Activated T-cell treated with anti-CD3 and anti-CD28 coated beads for 48 hours (primary cell): ENCODE data around the gene TMEM145.
"Not testable (repeated sequence)": the region's sequence is repeated elsewhere in the genome, so short reads cannot be mapped to it uniquely, and the experiment has no call there.

Experiments
- DNase-seq: peaks from one replicate; pipeline ENCODE4 v3.0.0-alpha.2; 2020; ENCODE audit warnings: low read depth

TMEM145 gene

DNA sequence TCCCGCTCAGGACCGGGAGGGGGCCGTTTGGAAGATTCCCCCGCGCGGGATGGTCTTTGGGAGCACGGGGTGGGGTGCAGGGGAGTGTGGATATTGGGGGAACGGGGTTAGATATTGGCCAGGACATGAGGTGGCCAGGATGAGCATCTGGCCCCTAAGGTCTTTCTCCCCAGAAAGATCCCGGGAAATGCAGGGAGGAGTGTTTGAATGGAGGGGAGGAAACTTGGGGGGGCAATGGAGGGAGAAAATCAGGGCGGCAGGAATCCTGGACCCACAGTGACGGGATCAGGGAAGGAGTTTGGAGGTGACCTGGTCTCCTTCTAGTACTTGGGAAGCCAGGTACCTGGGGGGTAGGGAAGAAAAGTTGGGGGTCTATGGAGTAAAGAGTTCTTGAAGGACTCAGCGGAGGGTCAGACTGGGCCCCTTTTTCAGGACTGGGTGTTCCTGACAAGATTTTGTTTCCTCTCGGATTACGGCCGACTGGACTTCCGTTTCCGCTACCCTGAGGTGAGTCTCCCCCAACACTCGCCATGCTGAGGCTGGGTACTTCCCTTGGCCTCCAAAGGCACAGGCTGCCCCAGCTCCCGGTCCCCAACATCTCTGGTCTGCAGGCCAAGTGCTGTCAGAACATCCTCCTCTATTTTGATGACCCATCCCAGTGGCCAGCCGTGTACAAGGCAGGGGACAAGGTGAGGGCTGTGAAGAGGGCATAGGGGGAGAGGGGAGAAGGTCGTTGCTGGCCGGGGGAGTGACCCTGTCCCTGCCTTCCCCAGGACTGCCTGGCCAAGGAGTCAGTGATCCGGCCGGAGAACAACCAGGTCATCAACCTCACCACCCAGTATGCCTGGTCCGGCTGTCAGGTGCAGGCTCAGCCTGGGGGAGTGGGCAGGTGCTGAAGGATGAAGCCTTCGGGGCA, 989 bp downstream of the TMEM145 start:
- DNase-seq: no peak

DNA sequence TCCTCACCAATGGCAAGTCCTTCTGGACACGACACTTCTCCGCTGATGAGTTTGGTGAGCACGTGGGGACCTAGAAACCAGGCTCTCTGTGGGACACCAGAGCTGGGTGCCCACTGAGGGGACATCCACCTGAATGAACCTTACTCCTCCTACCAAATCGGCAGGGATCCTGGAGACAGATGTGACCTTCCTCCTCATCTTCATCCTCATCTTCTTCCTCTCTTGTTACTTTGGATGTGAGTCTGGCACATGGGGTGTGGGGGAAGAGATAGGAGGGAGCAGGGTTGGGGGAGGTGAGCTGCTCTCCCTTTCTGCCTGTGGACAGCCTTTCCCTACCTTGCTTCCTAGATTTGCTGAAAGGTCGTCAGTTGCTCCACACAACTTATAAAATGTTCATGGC, 1.9 kb downstream of the TMEM145 start:
- no peak for DNase-seq

DNA sequence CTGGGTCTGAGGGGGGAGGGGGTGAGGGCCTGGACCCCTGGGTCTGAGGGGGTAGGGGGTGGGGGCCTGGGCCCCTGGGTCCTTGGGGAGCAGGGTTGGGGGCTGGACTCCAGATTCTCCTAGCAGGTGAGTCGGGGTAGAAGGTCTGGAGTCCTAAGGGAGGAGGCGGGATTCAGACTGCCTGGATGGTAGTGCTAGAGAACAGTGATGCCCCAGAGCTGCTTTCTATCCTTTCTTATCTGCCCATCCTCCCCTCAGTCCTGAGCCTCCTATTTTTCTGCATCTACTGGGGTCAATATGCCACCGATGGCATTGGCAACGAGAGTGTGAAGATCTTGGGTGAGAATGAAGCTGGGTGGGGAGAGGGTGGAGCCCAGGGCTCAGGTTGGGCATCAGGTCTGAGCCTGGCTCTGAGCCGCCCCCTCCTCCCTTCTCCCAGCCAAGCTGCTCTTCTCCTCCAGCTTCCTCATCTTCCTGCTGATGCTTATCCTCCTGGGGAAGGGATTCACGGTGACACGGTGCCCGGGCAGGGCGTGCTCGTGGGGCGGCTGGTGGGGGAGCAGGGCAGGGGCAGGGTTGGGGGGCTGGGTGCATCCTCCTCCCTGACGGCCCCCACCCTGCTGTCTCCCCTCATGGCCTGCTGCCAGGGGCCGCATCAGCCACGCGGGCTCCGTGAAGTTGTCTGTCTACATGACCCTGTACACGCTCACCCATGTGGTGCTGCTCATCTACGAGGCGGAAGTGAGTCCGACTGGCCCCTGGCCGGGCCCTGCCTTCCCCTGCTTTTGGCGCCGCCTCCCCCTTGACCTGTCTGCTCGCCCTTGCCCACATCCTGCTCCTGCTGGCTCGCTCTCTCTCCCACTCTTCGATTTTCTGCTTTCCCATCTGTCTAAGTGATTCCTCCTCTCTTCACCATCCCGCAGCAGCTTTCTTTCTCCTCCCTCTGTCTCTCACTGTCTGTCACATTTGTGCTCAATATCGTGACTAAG, 3.4 kb downstream of the TMEM145 start:
- no peak for DNase-seq

DNA sequence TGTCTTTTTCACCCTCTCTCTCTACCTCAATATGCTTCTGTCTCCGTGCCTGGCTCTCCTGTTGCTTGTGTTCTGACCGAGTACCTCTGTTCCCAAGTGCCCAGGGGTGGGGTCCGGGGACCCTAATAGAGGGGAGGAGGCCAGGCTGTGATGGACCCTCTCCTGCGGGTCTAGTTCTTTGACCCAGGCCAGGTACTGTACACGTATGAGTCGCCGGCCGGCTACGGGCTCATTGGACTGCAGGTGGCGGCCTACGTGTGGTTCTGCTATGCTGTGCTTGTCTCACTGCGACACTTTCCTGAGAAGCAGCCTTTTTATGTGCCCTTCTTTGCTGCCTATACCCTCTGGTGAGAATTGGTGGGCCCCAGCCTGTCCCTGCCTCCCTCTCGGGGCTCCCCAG, 4.4 kb downstream of the TMEM145 start:
- DNase-seq: no peak

DNA sequence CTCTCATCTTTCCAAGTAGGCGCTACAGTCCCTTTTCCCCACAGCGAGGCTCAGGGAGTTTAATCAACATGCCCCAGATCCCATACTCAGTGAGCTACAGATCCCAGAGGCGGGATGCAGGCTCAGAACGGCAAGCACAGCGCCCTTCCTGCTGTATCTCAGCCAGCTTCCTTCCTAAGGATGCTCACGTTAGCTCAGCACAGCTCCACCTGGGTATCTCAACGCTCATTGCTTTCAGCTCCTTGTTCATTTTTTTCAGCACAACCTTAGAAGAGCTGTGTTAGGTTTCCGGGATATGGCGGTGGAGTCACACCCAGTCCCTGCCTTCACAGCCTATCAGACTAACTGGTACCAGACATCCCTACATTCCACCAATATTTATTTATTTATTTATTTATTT, 9.2 kb downstream of the TMEM145 start:
- DNase-seq: no peak

DNA sequence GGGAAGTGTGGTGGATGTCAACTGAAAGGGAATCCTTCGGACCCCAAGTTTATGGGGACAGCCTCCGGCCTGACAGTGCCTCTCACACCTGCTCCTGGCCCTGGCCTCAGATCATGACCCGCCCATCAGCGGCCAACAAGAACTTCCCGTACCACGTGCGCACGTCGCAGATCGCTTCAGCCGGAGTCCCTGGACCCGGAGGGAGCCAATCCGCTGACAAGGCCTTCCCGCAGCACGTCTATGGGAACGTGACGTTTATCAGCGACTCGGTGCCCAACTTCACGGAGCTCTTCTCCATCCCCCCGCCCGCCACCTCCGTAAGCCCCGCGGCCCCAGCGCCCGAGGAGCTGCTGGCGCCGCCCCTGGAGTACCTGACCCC, 10.4 kb downstream of the TMEM145 start:
- no peak for DNase-seq

DNA sequence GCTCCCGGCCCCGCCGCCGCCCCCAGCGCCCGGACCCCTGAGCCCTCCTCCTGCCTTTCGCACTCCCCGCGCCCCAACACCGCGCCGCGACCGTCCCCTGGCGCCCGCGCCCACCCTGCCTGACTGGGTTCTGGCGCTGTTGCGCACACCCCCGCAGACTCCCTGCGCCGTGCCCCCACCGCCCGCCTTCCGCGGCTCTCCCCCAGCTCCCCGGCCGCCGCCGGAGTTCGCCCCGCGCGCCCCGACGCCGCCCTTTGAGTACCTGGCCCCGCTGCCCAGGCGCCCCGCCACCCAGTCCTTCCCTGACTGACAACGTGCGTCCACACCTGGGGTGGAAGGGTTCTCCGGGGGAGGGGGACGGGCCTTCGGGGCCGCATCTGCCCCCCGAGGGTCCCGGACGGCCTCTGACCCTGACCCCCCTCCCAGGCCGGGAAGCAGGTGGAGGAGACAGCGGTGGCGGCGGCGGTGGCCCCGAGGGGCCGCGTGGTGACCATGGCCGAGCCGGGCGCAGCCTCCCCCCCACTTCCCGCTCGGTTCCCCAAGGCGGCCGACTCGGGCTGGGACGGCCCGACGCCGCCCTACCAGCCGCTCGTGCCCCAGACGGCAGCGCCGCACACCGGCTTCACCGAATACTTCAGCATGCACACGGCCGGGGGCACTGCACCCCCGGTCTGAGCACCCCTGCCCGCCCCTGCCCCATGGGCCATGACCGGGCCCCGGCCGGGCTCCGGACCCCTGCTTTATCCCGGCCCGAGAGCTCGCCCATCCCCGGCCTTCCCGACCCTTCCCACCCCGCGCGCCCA, 10.9 kb downstream of the TMEM145 start:
- no peak for DNase-seq

DNA sequence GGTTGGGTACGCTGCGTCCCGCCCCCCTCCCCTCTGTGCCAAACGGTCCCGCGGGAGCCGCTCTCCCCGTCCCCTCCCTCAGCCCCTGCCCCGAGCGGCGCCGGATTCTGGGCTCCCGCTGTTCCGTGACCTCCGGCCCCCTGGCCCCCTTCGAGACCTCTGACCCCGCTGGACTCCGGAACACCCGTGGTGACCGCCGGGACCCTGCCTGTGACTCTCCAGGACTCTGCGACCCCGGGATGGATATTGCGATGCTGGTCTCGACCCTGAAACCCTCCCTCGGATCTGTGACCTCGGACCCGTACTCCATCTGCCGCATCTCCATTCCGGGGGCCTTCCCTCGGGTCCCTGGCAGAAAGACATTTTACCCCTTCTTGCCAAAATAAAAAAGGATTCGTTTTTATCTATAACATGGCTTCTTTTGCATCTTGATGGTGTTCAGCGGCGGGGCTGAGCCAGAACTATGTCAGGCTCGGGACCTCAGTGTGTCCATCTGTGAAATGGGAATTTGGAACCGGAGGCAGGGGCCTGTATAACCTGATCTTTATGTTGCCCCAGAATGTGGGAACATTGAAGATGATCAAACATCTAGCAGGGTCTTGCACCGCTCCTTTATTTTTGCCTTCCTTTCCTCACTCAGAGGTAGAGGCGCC, 11.7 kb downstream of the TMEM145 start:
- DNase-seq: no peak

DNA sequence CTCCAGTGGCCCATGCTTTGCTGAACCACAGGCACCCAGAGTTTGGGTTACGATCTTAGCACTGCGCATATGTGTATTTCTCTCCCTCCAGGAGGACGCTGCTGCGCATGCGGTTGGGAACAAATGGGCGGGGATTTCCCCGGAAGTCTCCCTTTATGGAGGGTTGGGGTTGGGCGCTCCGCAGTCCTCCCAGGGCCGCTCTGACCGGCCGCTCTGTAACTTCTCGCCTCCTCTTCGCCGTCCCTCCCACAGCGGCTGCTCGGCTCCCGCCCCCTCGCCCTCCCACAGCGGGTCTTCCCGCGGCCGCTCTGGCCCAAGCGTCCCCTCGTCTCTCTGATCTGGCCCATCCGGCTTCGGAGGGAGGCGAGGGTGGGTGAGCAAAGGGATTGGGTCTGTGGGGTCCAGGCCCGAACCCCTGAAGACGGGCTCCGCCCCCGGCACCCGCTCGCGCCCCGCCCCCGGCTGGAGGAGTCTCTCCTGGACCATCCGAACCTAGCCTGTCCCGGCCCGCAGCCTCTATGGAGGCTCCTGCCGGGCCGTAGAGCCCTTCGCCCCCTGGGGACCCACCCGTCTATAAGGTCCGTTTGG, 12.3 kb downstream of the TMEM145 start, which contains the start of gene MEGF8:
Gene MEGF8 (plus strand): TSS at position 328 of the 588 bp plus-strand sequence. CDS start 609 bp downstream, outside the sequence.
- peak; percentile 96 for DNase-seq

DNA sequence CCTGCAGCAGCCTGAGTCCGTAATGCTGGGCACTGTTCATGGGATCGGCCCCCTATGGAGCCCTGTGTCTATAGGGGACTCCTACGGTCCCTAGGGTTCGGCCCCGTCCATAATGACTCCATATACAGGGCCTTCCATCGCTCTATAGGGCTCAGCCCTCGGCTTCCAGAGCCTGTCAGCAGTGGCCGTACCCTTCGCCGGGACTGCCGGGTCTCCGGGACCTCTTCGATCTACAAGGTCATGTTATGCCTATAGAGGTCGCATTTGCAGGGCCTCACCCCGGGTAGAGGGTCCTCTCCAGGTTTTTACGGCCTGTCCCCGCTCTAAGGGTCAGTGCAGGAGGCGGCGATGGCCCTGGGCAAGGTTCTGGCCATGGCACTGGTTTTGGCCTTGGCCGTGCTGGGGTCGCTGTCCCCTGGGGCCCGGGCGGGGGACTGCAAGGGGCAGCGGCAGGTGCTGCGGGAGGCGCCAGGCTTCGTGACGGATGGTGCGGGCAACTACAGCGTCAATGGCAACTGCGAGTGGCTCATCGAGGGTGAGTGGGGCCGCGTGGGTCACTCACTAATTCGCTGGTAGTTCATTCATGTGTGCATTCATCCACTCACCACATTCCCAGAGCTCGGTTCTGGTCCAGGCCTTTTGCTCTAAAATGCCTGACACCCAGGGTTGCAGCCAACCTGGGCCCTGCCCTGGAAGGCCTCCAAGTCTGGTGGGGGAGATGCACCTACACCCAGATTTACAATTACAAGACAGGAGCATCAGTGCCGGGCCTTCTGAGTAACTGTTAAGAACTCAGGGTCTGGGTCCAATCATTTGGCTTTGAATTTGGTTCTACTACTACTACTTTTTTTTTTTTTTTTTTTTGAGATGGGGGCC, 13.0 kb downstream of the TMEM145 start:
- peak; percentile 20 for DNase-seq

DNA sequence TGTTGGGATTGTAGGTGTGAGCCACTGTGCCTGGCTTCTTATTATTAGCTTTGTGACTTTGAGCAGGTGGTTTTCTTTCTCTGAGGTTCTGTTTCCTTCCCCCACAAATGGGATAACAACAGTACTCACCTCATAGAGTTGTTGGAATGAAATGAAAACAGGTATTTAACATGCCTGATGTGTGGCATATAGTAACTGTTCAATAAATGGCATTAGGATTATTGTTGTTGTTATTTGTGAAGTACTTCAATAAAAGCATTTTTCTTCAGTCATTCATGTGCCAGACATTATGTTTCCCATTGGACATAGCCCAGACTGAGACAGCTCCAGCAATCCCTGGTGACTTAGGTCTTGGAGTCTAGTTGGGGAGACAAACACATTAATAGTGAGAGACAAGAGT, 13.9 kb downstream of the TMEM145 start:
- DNase-seq: no peak

DNA sequence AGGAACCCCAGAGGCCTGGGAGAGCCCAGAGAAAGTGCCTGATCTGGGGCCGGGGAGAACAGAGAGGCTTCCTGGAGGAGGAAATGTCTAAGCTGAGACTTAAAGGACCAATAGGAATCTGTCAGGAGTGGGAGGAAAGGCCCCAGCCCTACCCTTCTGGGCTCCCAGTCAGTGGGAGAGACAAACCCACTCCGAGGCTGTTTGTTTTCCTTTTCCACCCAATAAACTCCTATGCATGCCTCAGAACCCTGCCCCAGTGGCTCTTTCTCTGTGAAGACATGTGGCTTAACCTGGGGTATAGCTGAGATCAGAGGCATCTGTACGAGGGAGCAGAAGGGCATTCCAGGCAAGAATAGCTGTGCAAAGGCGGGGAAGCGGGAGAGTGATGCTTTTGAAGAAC, 14.3 kb downstream of the TMEM145 start:
- no peak for DNase-seq

DNA sequence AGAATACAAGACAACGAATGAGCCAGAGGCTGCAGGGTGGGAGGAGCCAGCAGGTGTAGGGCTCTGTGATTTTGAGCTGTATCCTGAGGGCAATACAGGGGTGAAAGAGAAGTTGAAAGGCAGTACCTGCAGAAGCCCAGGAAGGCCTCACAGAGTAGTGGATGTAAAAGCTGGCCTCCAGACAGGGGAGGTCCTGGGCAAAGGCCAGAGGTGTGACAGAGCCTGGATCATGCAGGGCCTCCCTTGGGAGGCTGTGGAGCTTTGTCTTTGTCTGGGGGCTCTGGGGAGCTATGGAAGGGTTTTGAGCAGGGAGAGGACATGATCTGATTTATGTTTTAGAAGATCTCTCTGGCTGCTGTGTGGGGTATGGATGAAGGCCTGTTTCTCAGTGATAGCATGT, 15.0 kb downstream of the TMEM145 start:
- DNase-seq: no peak

DNA sequence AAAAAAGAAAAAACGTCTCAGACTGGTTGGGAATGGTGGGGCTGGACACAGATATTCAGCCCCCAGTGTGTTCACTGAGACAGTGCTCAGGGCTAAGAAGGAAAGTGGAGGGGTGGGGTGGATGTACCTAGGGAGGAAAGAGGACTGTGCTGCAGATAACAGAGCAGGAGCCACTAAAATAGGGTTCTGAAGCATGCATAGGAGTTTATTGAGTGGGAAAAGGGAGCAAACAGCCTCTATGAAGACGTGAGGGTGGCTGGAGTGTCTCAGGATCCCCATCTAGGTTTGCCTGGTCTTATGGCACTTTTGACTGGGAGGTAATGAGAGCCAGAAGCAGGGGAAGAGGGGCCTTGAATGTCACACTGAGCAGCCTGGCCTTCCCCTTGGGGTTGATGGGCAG, 15.7 kb downstream of the TMEM145 start:
- DNase-seq: no peak

DNA sequence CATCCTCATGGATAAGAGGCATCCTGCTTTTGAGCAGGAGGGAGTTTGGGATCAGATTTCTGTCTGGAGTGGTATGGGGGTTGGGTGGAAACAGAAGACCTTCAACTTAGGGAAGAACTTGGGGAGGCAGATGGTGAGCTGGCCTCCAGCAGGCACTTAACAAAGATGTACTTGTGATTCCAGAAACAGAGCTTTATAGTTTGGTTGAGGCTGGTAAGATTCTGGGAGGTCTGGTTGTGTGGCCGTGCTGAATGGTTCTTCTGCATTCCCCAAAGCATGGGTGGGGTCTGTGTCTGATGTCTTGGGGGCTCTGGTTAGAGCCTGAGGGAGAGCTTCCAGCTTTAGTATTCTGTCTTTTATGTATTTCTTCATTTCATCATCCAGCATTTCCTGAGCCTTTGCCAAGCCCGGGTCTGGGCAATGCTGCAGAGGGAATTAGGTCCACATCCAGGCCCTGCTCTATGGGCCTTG, 17.2 kb downstream of the TMEM145 start:
- DNase-seq: no peak

DNA sequence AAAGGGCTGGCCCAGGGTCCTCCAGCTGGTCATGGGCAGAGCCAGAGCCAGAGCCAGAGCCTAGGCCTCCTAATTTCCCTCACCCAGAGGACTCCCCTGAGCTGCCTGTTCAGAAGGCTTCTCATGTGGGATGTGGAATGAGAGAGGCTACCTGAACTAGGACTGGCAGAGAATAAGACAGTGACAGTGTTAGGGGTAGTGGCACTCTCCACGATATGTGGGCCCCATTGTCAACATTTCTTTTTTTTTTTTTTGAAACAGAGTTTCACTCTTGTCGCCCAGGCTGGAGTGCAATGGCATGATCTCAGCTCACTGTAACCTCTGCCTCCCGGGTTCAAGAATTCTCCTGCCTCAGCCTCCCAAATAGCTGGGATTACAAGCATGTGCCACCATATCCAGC, 18.2 kb downstream of the TMEM145 start:
- not testable (repeated sequence) for DNase-seq

DNA sequence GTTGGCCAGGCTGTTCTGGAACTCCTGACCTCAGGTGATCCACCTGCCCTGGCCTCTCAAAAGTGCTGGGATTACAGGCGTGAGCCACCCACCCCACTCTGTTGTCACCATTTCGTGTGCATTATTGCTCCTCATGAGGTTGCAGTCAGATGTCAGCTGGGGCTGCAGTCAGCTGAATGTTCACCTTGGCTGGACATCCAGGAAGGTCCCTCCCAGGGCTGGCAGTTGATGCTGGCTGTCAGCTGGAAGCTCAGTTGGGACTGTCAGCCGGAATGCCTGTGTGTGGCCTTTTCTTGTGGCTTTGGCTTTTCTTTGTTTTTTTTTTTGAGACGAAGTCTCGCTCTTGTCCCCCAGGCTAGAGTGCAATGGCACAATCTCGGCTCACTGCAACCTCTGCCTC, 18.9 kb downstream of the TMEM145 start:
- no peak for DNase-seq

DNA sequence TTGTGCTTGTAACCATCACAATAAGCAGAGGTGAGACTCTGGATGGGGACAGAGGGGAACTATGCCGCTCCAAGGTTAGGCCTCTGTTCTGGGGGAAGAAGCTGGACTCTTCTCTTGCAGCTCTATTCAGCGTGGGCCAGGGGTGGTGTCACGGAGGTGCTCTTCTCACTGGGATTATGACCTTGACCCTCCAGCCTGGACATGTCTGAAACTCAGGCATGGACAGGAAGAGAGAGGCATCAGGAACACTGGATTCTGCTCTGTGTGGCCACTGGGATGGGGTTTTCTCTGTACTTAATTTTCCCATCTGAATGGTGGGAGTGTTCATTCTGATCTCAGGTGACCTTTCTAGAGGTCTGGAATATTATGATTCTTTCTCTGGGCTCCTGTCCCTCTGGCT, 19.9 kb downstream of the TMEM145 start:
- no peak for DNase-seq

DNA sequence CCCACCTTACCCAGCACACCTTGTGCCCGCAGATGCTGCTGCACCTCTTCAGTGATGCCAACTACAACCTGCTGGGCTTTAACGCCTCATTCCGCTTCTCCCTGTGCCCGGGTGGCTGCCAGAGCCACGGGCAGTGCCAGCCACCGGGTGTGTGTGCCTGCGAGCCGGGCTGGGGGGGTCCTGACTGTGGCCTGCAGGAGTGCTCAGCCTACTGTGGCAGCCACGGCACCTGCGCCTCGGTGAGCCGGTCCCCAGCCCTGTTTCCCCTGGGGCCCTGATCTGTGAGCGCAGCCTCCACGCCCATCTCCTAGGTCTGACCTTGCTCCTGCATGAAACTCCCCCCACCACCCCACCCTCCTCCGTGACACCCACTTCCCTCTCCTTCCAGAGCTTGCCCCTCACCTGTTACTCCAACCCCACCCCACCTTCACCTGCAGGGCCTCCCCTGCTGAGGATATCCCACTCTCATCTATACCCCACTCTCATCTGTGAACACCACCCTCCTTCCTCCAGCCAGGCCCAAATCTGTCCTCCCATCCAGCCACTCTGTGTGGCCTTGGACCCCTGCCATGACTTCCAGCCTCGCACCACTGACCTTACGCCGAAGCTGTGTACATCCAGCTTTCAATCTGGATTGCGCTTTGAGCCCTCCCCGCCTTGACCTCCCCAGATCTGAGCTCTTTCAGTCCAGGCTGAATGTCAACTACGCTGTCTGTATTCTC, 21.0 kb downstream of the TMEM145 start:
- DNase-seq: no peak
